ENCODE results near the gene IFT20. TPM values are rescaled to one million over a fixed set of nuclear protein-coding genes. Genes with fewer than 3 reads are reported as not detected.
A peak's percentile ranks its signal among the peaks of the same experiment; 100 is the strongest.
"Not testable (repeated sequence)": the region's sequence is repeated elsewhere in the genome, so short reads cannot be mapped to it uniquely, and the experiment has no call there.

Gene IFT20
- total RNA-seq, 1 experiment from 2014 or later = 57.4 TPM

GRCh38 chr17:28364665-28365363, 29.5 kb upstream of the IFT20 start, which contains the start of gene SEBOX:
SEBOX (minus strand) TSS chr17:28365199; CDS start chr17:28365151, 48 bp downstream.
- DNase-seq (ENCODE audit: low read depth) = no peak

DNA sequence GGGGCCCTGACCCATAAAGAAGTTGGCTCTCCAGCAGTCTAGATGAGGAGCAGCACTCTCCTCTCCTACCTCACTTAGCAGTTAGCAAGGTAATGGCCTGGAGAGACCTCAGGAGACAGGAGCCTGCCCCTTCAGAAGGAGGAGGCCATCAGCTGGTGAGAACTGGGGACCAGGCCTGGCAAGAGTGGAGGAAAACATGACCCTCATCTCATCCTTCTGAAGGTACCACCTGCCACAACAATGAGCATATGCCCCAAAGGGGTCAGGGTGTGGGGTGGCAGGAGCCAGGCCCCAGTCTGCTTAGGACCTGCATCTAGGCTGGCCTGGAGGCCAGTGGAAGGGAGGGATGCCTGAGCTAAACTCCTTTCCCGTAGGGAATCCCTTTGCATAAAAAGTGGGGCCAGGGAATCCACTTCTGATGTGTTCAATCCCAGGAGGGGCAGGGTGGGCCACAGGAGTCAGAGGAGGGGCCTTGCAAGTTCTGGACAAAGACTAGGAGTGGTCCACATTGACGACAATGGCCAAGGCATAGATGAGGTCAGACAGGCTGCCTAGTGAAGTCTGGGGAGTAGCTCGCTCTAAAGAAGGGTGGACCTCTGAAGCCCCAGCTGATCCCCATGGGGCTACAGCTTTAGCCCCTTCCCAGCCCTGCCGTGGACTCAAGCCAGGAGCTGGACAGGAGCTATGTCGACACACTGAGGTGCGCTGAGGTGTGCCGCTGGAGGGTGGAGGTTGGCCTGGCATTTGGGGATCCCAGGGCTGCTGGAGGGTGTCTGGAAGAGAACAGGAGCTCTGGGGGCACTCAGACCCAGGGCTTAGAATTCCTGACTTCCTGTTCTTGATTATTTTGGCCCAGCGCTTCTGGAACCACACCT, 28.7 kb upstream of the IFT20 start:
- no peak for DNase-seq (ENCODE audit: low read depth)

- DNase-seq (ENCODE audit: low read depth) = no peak
Observed at GRCh38 chr17:28363186-28363585, 27.9 kb upstream of the IFT20 start.

DNA sequence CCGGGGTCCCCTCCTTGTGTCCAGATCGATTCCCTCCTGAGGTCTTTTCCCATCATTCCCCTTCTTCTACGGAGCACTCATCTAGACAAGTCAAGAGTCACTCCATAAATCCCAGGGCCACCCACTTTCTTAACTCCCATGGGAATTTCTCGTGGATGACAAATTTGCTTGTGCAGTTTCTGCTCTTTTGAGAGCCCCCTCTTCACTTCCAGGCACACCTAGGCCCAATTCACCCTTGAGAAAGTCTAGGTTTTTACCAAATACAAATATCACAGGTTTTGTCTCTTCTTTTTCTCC, 22.6 kb upstream of the IFT20 start:
- DNase-seq (ENCODE audit: low read depth) = no peak

- DNase-seq (ENCODE audit: low read depth) = peak; percentile 98
Observed at GRCh38 chr17:28357061-28357900, 22.0 kb upstream of the IFT20 start, which contains the start of gene POLDIP2. POLDIP2 (minus strand) TSS chr17:28357527; CDS start chr17:28357448, 79 bp downstream.

- no peak for DNase-seq (ENCODE audit: low read depth)
Observed at GRCh38 chr17:28350271-28350670, 15.0 kb upstream of the IFT20 start.

- no peak for DNase-seq (ENCODE audit: low read depth)
Observed at GRCh38 chr17:28348979-28349378, 13.7 kb upstream of the IFT20 start.

GRCh38 chr17:28347261-28347891, 12.1 kb upstream of the IFT20 start:
- peak; percentile 93 for DNase-seq (ENCODE audit: low read depth)

GRCh38 chr17:28346746-28347246, 11.5 kb upstream of the IFT20 start:
- no peak for DNase-seq (ENCODE audit: low read depth)

DNA sequence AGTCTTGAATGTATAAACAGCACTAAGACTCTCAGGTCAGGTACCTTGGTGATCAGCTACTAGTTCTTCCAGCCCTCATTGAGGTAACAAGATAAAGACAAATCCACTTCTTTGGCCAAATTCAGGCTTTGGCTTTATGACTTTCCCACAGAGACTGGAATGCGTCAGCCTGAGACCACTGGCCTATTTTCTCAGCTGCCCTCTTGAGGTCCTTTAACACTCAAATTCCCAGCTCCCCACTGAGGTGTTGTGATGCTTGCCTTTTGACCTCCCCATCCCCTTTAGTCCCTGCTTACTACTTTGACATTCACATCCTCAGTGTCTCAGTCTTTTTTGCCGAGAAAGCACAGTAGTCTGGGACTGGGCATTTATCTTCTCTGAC, 10.9 kb upstream of the IFT20 start:
- DNase-seq (ENCODE audit: low read depth) = no peak

DNA sequence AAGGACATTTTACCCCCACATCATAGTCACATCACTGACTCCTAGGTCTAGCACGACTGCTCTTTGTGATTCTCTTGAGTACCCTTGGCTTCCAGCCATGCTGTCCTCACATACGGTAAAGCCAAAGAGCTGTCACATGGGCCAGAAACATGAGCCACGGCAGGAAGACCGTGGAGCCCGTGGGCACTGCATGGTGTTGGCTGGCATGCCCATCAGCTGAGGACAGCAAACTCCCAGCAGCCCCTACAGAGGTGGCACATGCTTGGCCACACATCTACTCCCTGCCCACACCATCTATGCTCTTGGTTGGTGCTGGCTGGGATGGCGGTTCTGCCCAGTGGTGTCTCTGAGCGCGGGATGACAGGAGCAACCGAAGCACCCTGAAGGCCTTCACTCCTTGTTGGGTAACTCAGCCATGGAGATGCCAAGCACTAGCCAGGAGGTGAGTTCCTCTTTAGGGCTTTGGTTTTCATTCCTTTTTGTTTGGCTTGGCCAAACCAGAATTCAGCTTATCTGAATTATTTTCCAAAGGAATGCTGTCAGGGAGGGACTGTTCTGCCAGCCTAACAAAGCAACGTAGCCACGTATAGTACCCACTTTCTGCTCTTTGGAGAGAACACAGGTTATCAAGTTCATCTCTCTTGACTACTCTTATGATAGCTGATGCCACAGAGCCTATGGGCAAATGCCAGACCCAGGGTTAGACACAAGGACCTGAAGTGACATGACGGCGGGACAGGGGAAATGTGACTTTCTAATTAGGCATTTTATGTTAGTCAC, 10.3 kb upstream of the IFT20 start:
- DNase-seq (ENCODE audit: low read depth) = no peak

- no peak for DNase-seq (ENCODE audit: low read depth)
Observed at GRCh38 chr17:28344435-28344901, 9.2 kb upstream of the IFT20 start.

- no peak for DNase-seq (ENCODE audit: low read depth)
Observed at GRCh38 chr17:28344011-28344410, 8.7 kb upstream of the IFT20 start.

GRCh38 chr17:28343491-28343932, 8.2 kb upstream of the IFT20 start:
- no peak for DNase-seq (ENCODE audit: low read depth)

DNA sequence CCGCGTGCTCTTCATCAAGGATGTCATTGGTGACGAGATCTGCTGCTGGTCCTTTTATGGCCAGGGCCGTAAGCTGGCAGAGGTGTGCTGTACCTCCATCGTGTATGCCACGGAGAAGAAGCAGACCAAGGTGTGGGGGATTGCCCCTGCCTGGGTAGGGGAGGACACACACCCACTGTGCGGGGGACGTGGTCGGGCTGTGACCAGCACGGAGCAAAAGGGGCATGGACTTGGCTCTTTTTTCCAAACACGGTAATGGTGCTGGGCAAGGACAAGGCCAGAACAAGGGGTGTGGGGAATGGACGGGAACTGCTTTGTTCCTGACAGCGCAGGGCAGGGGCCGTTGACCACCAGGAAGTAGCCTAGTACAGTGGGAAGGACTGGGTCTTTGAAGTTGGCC, 7.0 kb upstream of the IFT20 start:
- DNase-seq (ENCODE audit: low read depth) = no peak

DNA sequence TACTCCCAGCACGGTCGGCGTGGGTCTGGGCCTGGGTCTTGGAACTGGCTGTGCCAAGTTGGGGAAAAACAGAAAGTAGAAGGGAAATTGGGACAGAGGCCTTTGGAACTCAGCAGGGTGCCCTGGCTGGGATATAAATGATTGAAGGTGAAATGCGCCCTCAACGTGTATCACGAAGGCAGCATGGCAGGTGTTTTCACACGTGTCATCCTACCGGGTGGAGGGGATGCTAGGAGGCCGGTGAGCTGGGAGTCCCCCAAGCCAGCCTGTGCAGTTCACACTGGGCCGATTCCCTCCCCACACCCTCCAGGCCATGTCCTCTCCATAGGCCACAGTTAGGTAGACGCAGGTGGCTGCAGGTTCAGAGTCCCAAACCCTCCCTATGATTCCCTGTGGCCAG, 6.2 kb upstream of the IFT20 start:
- no peak for DNase-seq (ENCODE audit: low read depth)

DNA sequence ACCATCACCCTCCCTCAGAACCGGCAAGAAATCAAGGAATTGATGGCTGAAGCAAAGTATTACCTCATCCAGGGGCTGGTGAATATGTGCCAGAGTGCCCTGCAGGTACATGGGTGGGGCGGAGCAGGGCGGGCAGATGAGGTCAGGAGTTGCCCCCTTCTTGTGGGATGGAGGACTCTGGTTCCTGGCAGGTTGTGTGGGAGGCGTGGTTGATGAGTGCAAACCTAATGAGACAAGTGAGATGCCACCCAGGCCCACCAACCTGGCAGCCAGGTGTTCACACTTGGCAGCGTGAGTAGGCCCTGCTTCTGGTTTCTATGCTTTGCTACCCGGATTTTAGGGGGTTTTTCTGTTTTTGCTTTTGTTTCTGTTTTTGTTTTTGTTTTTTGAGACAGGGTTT, 5.1 kb upstream of the IFT20 start:
- no peak for DNase-seq (ENCODE audit: low read depth)

GRCh38 chr17:28339431-28339830, 4.2 kb upstream of the IFT20 start:
- DNase-seq (ENCODE audit: low read depth) = no peak

- DNase-seq (ENCODE audit: low read depth) = not testable (repeated sequence)
Observed at GRCh38 chr17:28338769-28339212, 3.5 kb upstream of the IFT20 start.

- DNase-seq (ENCODE audit: low read depth) = peak; percentile 72
Observed at GRCh38 chr17:28338056-28338768, 2.9 kb upstream of the IFT20 start.
